GM21447 (cell line): ENCODE results near the gene ANTKMT.
"Not testable (repeated sequence)": the region's sequence is repeated elsewhere in the genome, so short reads cannot be mapped to it uniquely, and the experiment has no call there.

ENCODE experiments used
- ATAC-seq: cut with Tn5 transposase; IDR thresholded peaks from one replicate; pipeline ENCODE4 v1.9.1; 2021; ENCODE audit not compliant: unreplicated experiment

The ANTKMT gene

DNA sequence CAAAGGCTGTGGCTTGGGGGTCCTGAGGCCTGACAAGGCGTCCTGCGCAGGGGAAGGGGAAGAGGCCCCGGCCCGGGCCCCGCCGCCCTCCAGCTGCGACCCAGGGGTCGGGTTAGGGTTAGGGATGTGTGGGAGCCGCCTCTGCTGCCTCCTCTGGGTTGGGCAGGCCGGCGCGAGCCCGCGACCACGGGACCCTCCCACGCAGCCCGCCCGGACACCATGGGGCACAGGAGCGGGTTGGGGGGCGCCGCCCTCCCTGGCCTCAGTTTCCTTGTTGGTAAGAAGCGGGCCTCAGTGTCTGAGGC is 19.5 kb downstream of the ANTKMT start:
- no peak for ATAC-seq

DNA sequence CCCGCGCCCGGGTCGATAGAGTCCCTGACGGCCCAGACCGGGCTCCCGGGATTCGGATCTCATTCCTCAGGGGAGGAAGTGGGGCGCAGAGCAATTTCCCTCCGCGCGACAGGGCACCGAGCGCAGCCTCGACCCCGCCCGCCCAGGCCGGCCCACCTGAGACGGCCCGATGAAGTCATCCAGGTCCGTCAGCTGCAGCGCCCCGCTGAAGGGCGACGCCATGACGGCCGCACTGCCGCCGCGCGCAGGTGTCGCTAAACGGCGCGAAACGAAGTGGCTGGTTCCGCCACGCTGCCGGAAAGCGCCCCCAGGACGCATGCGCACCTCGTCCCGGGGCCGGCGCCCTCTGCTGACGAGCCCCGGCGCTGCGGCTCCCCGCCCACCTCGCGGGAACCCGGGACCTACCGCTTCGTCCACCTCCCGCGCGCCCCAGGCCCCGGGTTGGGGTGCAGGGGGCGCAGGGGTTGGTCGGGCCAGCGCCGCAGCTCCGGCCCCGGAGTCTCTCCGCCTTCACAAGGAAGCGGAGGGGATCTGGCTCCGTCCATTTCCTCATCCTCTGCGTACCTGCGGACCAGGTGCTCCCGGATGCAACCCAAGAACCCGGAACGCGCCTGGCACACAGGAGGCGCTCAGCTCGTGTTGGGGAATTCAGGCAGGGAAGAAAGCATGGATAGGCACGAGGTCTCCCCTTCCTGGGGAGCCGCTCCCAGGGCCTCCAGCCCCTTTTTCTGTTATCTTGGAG is 20.0 kb downstream of the ANTKMT start, which contains the start of gene CIAO3:
CIAO3 (minus strand) TSS at position 234 of the 742 bp plus-strand sequence; CDS start at position 222, 12 bp downstream.
- peak; percentile 54 for ATAC-seq

DNA sequence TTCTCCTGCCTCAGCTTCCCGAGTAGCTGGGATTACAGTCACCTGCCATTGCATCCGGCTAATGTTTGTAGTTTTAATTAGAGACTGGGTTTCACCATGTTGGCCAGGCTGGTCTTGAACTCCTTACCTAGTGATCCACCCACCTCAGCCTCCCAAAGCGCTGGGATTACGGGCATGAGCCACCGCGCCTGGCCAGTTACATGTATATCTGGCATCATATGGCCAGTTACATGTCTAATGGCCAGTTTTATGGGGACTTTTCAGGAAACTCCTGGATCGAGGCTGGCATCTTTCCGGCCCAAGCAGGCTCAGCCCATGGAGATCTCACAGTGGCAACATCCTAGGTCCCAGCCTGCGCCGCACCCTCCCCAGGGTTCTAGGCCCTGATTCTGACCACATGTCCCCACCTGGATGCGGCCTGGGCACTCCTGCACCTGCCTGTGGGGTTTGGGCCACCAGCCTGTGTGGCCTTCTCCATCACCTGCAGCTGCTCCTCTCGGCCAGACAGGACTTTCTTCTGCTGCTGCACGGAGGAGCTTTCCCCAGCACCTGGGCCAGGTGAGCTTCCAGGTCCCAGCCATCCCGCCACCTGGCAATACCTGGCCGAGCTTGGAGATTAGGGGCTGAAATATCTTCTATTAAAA is 21.2 kb downstream of the ANTKMT start:
- no peak for ATAC-seq

DNA sequence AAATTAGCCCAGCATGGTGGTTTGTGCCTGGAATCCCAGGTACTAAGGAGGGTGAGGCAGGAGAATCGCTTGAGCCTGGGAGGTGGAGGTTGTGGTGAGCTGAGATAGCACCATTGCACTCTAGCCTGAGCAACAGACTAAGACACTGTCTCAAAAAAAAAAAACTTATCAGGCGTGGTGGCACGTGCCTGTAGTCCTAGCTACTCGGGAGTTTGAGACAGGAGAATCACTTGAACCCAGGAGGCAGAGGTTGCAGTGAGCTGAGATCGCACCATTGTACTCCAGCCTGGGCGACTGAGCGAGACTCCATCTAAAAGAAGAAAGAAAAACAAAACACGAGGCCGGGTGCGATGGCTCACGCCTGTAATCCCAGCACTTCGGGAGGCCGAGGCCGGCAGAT is 21.9 kb downstream of the ANTKMT start:
- ATAC-seq: not testable (repeated sequence)

DNA sequence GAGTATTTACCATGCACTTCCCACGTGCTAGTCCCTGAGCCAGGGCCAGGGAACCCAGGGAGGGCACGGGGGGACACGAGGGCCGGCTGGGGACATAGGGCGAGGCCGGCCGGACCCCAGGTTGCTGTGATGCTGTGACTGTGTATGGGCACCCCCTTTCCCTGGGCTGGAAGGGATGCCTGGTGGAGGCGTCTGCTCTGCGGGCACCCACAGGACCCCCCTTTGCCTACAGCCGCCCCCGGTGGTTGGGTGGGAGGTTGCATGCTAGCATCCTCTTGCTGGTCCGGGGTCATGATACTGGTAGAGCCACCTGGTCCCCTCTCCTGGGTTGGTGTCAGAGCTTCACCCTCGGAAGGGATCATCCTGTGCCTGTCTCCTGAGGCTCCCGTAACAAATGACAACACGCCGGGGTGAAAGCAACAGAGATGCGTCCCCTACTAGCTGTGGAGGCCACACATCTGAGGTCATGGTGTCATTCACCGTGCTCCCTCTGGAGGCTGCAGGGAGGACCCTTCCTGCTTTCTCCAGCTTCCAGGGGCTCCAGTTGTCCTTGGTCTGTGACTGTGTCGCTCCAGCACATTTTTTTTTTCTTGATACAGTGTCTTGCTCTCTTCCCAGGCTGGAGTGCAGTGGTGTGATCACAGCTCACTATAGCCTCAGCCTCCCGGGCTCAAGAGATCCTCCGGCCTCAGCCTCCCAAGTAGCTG is 23.0 kb downstream of the ANTKMT start:
- ATAC-seq: no peak

DNA sequence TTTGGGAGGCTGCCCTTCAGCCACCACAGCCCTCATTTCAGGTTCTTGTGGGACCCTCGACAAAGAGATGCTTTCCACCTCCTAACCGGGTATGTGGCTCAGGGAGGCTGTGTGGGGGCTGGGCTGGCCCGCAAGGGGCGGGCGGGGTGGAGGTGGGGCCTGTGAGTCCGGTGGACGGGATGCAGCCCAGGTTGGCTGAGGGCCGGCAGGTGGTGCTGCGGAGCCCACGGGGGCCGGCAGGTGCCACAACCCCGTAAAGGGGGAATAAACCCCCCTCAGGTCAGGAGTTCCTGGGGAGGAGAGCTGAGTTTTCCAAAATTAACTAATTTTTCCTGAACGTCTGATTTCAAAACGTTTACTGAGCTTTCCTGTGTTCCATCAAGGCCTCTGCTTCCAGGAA is 24.8 kb downstream of the ANTKMT start:
- ATAC-seq: no peak

DNA sequence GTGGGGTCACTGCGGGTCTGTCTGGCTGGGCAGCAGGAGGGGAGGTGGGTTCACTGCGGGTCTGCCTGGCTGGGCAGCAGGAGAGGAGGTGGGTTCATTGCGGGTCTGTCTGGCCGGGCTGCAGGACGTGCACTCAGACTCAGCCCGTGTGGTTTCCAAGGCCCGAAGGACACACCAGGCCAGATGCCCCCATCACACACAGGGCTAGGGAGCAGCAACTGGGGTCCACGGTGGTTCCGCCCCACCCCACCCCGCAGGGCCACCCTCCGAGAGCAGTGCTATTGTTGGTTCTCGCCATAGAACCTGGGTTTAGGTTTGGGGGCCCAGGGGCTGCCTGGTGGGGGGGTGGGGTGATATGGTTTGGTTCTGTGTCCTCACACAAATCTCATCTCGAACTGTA is 25.7 kb downstream of the ANTKMT start:
- no peak for ATAC-seq

DNA sequence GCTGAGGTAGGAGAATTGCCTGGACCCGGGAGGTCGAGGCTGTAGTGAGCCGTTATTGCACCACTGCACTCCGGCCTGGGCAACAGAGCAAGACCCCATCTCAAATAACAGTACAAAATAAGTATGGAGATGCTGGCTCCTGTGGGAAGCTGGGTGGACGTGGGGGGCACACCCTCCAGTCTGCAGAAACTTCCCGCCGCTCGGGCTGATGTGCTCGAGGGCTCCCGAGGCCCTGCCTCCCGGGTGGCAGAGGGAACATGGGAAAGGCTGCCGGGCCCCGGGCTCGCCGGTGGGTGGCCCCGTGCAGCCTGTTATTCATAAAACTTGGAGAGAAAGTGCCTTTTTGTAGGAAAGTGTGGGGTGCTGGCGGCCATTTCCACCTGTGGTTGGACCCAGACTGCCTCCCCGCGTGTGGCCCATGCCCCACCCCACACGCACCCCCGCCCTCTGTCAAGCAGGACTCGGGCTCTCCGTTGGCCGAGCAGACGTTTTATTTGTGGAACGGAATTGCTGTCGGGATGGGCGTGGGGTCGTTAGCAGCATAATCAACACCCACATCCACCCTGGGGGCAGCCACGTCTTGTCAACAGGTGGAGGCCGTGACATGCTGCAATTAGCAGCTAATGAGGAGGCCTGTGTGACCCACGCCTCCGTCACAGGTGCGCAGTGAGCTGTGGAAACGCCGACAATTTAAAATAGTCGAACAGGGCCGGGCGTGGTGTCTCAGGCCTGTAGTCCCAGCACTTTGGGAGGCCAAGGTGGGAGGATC is 27.2 kb downstream of the ANTKMT start:
- ATAC-seq: no peak

DNA sequence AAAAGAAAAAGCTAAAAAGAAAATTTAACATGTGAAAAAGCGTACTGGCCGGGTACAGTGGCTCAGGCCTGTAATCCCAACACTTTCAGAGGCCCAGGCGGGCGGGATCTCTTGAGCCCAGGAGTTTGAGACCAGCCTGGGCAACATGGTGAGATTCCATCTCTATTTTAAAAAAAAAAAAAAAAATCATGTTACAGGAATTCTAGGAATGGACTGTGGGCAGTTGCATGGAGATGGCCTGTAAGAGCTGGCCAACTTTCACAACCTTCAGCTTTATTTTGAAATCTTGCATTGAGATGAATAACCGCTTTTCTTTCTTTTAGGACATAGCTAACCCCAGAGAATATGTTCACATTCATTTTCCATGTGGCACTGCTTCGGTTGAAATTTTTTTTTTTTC is 28.1 kb downstream of the ANTKMT start:
- ATAC-seq: no peak

DNA sequence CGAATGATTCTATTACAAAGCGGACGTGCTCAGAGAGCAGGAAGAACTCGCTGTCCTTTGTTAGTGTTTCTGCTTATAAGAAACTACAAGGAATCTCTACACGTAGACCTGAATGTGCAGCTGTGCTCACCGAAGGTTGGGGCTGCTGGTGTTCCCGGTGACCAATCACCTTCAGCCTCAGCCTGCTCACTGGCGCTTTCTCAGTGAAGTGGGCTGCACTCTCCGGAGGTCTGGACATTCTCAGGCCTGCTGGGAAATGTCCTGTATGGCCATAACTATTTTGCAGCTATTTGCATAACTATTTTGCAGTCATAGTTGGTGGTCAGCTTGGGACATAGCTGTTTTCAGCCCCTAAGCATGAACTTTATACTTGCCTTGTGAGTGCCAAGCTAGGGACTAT is 29.5 kb downstream of the ANTKMT start:
- ATAC-seq: no peak

DNA sequence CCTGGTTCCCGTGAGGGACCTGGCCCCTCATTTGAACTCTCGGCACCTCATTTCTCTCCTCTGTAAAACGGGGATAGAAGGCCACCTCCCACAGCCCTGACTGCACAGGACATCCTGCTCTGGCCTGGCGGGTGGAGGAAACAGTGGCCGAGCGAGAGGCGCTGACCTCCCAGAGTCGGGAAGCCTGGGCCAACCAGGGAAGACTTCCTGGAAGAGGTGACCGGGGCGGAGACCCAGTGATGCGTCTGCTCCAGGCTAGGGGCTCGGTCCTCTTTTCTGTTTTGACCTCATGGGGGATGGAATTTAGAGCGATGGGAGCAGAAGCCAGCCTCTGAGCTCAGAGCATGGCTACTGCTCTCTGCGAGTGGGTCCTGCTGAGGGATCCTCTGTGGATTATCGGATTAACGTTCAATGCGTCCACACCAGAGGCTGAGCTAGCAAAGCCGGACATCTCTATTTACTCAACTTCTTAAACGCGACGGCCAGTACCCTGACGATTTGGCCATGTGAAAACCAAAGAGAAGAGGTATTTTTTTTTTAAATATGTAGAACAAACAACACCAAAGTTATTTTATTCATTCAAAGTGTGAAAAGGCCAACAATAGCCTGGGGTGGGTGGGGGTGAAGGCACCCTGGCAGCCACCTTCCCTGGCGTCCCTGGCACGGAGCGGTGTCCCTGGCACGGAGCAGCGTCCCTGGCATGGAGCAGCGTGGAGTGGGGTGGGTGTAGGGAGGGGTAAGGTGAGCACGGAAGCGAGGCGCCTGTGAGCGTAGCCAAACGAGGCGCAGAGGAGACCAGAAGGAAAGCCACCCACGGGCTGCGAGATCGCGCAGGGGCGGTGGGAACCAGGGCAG is 30.4 kb downstream of the ANTKMT start:
- no peak for ATAC-seq

DNA sequence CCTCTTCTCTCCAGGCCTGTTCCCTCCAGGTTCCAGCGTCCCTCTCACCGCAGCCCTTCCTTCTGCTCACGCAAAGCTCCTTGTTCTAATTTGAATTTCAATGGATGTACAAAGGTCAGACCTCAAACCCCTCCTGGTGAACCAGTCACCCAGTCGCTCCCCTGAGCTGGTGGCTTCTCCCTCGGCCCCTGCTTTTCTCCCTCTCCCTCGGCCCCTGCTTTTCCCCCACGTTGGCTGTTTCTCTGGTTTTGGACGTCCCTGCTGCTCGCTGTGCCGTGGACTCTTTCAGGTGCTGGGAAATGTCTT is 31.0 kb downstream of the ANTKMT start:
- no peak for ATAC-seq

DNA sequence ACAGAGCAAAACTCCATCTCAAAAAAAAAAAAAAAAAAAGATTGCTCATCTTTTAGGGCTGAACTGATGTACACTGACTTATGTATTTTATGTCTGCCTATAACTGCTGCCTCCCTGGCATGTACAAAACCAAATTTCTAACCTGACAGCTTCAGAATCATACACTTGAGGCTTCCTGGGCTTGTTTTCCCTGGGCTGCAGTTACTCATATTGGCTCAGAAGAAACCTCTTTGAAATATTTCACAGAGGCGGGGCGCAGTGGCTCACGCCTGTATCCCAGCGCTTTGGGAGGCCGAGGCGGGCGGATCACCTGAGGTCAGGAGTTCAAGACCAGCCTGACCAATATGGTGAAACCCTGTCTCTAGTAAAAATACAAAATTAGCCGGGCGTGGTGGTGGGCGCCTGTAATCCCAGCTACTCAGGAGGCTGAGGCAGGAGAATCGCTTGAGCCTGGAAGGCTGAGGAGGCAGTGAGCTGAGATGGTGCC is 33.2 kb downstream of the ANTKMT start:
- ATAC-seq: not testable (repeated sequence)

DNA sequence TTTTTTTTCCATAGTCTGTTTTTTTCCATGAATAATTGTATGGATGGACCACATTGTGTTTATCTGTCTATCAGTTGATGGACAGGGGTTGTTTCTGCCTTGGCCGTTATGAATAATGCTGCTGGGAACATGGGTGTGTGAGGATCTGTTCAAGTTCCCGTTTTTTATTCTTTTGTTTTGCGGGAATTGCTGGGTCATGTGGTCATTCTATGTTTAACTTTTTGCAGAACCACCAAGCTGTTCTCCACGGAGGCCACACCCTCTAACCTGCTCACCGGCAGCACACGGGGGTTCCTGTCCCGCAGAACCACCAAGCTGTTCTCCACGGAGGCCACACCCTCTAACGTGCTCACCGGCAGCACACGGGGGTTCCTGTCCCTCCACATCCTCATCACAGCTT is 33.7 kb downstream of the ANTKMT start:
- no peak for ATAC-seq

DNA sequence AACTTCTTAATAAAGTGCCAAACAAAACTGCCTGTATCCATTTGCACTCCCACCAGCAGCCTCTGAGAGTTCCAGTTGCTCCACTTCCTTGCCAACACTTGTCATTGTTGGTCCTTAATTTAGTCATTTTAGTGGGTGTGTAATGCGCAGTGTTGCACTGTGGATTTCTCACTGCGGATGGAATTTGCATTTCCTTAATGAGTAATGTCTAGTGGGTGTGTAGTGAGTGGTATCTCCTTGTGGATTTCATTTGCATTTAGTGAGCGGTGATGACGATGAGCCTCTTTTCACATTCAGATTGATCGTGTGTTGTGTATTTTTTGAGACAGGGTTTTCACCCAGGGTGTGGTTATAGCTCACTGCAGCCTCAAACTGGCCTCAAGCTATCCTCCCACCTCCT is 35.5 kb downstream of the ANTKMT start:
- ATAC-seq: no peak

DNA sequence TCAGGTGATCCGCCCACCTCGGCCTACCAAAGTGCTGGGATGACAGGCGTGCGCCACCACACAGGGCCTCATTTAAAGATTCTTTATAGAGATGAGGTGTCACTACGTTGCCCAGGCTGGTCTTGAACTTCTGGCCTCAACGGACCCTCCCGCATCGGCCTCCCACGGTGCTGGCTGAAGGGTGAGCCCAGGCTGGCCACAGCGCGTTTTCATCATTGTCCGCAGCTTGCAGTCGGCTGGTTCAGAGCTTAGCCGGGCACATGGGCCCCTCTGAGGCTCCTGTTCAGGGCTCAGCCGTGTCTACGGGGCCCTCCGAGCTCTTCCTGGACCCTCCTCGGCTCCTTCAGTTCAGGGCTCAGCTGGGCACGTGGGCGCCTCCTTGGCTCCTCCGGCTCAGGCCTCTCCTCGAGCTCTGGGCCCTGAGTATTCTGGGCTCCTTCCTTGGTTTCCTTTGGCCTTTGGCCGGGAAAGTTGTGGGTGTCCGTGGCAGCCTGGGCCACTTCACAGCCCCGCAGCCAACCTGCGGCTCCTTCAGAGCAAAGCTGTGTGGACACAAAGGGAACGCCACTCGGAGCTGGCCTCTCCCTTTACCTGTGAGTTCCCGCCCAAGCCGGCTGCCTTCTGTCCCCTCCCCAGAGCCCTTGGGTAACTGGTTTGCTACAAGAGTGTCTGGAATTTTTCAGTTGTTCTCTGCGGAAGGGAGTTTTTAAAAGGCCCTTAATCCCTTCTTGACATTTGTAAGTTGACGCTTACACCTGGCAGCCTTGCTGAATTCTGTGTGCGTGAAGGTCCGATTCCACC is 38.4 kb downstream of the ANTKMT start:
- no peak for ATAC-seq

DNA sequence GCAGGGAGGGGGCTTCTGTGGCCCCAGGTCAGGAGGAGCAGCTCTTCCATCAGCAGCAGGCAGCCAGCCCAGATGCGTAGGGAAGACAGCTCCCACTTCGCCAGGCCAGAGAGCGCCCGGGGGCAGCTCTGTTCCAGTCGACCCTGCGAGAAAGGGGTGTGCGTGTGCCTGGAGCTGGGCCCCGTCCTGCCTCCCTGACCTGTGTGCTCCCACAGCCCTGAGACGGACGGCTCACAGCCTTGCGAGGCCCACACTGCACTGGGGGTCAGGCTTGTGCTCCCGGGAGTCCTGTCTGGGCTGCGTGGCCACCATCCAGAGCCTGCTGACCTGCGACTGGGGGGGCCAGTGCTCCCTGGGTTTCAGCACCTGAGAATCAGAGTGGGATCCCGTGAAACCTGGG is 39.1 kb downstream of the ANTKMT start:
- ATAC-seq: no peak

DNA sequence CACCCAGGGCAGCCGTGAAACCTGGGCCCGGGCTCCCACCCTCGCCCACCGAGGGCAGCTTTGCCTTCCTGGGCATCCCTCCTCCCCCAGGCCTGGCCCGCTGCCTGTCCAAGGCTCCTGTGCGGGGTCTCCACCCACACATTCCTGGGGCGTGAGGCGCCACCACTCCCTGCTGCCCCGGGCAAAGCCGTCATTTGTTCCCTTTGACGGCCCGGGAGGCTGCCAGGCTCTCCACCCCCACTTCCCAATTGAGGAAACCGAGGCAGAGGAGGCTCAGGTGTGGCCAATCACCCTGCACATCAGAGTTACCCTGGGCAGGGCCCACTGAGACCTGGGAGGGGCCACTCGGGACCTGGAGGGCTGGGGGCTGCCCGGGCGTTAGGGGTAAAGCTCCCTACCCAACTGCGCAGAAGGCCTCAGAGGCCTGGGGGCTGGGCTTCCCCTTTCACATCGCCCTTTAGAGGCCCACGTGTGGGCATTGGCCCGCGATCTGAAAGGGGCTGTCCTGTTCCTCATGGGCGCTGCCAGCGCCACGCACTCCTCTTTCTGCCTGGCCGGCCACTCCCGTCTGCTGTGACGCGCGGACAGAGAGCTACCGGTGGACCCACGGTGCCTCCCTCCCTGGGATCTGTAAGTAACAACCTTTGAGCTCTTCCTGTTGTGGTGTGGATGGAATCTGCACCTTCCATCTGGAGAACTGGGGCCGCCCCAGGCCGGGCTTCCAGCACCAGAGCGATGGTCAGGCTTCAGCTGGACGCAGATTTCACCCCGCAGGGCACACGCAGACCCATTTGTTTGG is 39.8 kb downstream of the ANTKMT start, which contains the start of gene MSLN:
MSLN (plus strand) TSS at position 190 of the 799 bp plus-strand sequence. CDS start 1,947 bp downstream, outside the sequence.
- ATAC-seq: no peak
